IPS-NIHi7 (cell line): ENCODE data around the gene CHMP6.

ENCODE experiments used
- DNase-seq: peaks from one replicate; pipeline ENCODE4 v3.0.0; 2012; ENCODE audit warnings: mixed read lengths; ENCODE audit errors: extremely low spot score

Gene CHMP6

GRCh38 chr17:80991645-80992076 lies at the start of gene CHMP6:
Gene CHMP6, plus strand, starts transcription at chr17:80991841. Its CDS starts 78 bp downstream, at chr17:80991919.
- peak; percentile 88 for DNase-seq

- DNase-seq = no peak
These were observed 49.0 kb upstream of the CHMP6 start for GRCh38 chr17:80942423-80943345.

DNA sequence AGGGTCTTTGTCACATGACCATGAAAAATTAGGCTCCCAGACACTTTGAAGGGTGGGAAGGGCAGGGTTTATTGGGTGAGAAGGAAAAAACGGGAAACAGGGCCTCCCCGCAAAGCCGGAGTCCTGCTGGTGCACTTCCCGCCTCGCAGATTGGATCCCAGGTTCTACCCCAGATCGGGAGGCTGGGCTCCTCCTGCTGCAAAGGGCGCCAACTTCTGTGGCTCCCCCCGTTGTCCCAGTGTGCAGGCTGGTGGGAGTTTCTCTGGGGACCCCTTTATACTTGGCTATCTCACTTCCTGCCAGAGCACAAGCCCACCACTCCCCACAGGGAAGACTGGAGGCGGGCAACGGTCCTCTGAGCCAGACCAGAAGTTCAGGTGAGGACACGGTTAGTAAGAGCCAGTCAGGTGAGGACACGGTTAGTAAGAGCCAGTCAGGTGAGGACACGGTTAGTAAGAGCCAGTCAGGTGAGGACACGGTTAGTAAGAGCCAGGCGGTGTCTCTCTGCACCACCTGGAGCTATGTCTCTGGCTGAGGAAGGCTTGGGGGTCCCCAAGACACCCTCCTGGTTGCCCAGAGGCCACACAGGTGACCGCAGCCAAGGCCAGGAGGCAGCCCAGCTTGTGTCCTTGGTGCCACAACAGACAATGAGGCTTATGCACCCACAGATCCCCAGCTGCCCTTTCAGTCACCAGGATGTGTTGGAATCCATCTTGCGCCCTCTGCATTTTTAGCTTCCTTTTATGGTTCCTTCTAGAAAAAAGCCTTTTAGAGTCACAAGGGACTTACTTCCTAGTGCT lies 48.1 kb upstream of the CHMP6 start:
- no peak for DNase-seq

DNA sequence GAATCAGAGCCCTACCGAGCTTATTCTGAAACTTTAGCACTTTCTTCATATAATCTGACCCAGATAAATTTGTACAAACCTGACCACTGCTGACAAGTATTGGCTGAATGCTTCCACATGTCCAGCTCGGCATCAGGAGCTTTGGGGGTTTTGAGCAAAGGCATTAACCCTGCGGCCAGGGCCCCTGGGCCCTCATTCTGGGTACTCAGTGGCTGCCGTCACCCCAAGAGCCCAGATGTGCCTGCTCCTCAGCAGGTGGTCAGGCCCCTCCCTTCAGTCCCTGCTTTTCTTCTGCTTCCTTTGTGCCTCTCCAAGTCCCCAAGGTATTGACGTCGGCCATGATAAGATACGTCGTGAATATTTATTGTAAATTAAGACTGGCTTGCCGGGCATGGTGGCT lies 47.3 kb upstream of the CHMP6 start:
- no peak for DNase-seq

DNA sequence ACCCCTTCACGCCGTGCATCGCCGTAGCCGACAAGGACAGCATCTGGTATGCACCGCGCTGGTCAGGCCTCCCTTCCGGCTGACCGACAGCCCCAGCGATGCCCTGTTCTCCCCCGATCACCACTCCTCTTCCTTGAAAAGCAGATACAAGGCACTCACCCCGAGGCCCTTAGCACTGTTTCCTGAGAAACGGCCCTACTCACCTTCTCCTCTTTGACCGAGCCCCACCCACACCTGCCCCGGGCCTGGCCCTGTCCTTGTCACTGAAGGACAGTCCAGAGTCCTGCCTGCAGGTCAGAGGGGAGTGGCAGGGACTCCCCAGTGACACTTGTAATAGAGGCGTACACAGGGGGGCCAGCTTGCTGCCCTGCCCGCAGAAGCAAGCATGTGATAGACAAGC lies 45.9 kb upstream of the CHMP6 start:
- DNase-seq = no peak

GRCh38 chr17:80946449-80946848 lies 45.2 kb upstream of the CHMP6 start:
- DNase-seq = no peak

DNA sequence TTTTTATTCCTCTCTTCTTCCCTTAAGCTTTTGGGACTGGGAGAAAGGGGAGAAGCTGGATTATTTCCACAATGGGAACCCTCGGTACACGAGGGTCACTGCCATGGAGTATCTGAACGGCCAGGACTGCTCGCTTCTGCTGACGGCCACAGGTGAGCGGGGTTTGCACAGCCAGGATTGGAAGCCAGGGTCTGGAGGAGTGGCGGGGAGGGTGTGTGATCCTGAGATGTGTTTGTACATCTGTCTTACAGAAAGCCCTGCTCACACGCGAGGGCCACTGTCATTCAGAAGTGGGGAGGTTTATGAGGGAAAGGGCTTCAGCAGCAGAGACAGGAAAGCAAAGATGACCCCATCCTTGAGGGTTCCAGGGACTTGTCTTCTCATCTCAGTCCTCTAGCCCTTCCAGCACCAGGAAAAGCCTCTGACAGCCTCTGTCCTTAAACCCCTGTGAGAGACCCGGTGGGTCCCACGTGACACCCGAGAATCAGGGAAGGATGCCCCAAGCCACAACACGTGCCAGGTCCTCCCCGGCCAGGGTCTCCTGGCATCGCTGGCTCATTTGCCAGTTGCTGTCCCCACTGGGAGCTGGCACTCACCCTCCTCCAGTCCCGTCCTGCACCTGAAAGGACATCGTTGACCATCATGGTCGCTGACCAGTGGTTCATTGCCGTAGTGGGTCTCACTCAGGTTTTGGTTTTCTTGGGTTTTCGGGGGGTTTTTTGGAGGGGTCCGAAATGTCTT lies 44.3 kb upstream of the CHMP6 start:
- DNase-seq = no peak

DNA sequence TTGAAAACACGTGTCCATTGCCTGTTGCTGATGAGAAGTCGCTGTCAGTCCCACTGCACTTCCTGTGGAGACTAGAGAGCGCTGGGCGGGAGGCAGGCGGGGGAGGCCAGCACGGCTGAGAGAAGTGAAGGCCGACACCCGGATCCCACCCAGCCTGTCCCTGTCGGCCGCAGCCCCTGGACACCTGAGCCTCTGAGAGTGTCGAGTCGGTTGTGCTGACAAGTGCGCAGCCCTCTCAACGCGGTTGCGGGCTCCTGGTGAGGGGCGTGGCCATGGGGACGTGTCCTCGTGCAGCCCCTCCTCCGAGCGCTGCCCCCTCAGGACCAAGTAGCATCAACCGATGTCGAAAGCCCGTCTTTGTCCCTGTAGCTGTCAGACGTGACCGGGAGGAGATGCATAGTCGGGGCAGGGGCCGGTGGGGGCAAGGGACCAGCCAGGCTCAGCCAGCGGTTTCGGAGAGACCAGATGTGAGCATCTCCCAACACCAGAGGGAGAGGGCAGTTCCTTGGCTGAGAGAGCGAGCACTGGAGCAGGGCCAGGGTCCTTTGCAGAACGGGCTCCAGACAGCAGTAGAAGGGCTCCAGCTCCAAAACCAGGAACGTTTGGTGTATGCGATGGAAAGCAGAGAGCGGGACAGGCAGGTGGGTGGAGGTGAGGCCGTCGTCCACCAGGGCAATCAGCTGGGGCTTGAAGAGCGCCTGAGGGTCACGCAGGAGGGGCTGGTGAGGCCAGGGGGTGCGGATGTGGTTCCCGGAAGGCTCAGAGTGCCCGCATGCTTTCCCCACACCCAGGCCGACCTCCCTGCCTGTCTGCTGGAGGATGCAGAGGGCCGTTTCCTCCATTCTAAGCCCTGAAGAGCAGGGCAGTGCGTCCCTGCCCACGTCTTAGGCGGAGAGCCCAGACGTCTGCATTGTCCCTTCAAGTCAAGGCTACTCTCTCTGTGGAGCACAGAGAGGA lies 43.3 kb upstream of the CHMP6 start:
- DNase-seq = no peak

GRCh38 chr17:80948976-80949450 lies 42.6 kb upstream of the CHMP6 start:
- no peak for DNase-seq

DNA sequence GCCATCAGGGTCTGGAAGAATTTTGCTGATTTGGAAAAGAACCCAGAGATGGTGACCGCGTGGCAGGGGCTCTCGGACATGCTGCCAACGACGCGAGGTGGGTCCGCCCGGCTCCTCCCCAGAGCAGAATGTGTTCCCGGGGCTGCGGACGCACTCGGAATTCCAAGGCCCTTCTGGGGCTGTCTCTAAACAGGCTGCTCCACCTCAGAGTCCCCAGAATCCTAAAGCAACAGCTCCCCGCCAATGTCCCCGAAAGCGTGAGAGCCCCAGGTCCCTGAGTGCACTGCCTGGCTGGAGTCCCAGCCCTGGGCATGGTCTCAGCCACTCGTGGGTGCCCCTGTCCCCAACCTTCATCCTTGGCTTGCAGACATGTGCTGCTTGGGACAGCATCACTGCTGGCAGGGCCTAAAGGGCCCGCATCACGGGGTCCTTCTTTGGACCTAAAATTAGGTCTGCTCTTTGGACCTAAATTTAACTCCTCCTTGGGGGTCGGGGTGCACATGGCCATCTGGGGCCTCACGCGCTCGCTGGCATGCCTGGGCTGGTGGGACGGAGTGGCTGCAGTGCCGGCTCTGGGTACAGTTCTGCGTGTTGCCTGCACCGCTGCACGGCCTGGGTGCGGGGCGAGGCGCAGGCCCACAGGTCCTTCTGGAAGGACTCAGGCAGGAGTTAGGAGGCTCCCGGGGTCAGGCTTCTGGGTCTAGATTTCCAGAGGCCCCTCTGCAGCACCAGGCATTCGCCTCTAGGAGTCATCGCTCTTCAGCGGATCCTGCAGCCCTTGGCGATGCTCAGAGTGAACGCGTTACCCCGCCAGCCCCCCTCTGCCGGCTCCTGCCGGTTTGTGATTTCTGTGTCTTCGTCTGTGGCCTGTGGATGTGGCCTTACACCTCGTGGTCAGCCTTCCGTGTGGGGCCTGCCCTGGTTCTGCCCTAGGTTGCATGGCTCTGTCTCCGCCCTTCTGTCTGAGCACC lies 41.9 kb upstream of the CHMP6 start:
- peak; percentile 56 for DNase-seq

- DNase-seq = no peak
These were observed 41.0 kb upstream of the CHMP6 start for GRCh38 chr17:80950466-80951120.

- DNase-seq = no peak
These were observed 40.2 kb upstream of the CHMP6 start for GRCh38 chr17:80951121-80952090.

- no peak for DNase-seq
These were observed 39.4 kb upstream of the CHMP6 start for GRCh38 chr17:80952291-80952690.

GRCh38 chr17:80953471-80954315 lies 37.9 kb upstream of the CHMP6 start:
- DNase-seq = no peak

- no peak for DNase-seq
These were observed 36.6 kb upstream of the CHMP6 start for GRCh38 chr17:80955078-80955477.

- no peak for DNase-seq
These were observed 35.9 kb upstream of the CHMP6 start for GRCh38 chr17:80955671-80956280.
